ENCODE results near the gene HLCS.

The HLCS gene

DNA sequence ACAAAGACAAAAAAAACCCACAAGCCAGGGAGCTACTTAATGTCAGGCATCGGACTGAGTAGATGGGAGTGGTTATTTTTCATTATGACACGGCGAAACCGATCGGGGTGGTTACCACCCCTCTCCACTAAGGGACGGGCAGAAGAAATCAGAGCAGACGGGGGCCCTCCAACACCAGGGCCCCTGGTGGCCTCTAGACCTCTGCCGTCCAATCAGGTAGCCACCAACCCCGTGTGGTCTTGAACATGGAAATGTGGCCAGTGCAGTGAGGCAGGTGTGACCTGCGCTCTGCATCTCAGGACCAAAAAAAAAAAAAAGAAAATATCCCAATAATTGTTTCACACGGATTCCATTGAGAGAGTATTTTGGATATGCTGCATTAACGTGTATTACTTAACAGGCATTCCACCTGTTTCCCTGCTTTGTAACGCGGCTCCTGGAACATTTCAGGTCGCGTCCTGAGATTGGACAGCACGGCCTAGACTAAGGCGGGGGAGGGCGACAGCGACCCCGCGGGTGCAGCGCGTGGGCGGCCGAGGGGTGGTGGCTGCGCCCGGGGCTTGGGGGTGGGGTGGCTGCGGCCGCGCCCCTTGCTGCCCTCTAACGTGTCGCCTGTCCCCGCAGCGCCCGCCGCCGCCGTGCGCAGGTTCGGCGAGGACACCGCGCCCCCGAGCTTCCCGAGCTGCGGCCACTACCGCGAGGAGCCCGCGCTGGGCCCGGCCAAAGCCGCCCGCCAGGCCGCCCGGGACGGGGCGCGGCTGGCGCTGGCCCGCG, 219.2 kb downstream of the HLCS start:
- DNase-seq (ENCODE audit: low read depth, low spot score), result no peak

DNA sequence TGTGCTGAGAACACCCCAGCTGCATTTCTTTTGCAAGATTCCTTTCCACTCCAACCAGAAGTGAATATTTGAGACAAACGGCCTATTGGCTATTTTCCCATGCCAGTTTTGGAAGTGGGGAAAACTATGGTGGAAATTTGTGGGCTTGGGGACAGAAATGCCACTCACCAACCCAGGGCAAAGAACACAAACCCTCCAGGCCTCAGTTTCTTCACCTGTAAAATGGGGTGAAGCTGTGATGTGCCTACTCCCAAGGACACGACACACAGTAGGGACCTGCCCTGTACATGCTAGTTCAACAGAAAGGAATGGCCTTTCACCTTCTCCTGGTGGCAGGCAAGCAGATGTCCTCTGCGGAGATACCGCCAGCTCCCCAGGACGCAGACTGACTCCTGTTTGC, 221.0 kb downstream of the HLCS start:
- no peak for DNase-seq (ENCODE audit: low read depth, low spot score)

DNA sequence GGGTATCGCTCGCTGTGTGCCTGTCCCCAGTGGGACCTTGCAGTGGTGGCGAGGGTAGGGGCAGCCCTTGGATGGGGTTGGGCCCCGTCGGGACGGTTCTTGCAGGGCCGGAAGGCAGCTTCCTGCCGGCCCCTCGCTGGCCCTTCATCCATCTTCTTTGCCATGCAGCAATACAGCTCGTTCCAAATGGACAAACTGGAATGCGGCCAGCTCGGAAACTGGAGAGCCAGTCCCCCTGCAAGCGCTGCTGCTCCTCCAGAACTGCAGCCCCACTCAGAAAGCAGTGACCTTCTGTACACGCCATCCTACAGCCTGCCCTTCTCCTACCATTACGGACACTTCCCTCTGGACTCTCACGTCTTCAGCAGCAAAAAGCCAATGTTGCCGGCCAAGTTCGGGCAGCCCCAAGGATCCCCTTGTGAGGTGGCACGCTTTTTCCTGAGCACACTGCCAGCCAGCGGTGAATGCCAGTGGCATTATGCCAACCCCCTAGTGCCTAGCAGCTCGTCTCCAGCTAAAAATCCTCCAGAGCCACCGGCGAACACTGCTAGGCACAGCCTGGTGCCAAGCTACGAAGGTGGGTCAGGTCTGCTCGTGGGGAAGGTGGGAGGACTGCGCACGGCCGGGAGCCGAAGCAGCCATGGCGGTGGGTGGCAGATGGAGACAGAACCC, 221.8 kb downstream of the HLCS start:
- DNase-seq (ENCODE audit: low read depth, low spot score), result no peak

GRCh38 chr21:36744190-36744559, 222.3 kb downstream of the HLCS start:
- DNase-seq (ENCODE audit: low read depth, low spot score), result no peak

- no peak for DNase-seq (ENCODE audit: low read depth, low spot score)
Observed at GRCh38 chr21:36743446-36743845, 223.0 kb downstream of the HLCS start.

- DNase-seq (ENCODE audit: low read depth, low spot score), result no peak
Observed at GRCh38 chr21:36743008-36743407, 223.5 kb downstream of the HLCS start.

- DNase-seq (ENCODE audit: low read depth, low spot score), result no peak
Observed at GRCh38 chr21:36741506-36741905, 225.0 kb downstream of the HLCS start.

DNA sequence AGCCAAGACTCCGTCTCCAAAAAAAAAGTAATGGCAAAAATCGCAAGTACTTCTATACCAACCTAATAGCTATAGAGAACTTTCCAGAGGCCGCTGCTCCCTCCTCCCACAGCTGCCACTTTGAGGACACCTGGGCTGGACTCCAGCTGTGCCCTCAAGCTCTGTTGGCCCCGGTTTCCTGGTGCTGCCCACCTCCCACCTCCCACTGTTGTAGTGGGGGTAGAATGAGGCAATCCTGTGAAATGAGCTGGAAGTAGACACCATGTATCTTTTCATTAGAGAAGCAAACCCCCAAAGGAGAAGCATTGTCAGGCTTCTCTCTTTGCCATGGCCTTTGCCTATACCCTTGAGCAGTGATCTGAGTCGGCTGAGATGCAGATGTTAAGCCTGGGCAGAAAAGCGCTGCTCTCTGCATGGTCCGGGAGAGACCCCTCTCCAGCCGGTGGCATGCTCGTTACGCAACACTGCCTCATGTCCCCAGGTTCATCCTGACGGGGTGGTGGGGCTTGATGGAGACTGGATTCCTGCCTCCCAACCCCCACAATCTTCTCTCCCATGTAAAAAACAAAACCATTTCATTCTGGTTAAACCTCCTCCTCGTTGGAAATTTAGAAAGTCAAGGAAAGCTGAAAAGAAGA, 227.9 kb downstream of the HLCS start:
- no peak for DNase-seq (ENCODE audit: low read depth, low spot score)

- DNase-seq (ENCODE audit: low read depth, low spot score), result no peak
Observed at GRCh38 chr21:36735724-36736320, 230.6 kb downstream of the HLCS start.

GRCh38 chr21:36735201-36735515, 231.3 kb downstream of the HLCS start:
- DNase-seq (ENCODE audit: low read depth, low spot score), result no peak

GRCh38 chr21:36734367-36735200, 231.9 kb downstream of the HLCS start:
- DNase-seq (ENCODE audit: low read depth, low spot score), result no peak

- DNase-seq (ENCODE audit: low read depth, low spot score), result no peak
Observed at GRCh38 chr21:36733857-36734256, 232.6 kb downstream of the HLCS start.

DNA sequence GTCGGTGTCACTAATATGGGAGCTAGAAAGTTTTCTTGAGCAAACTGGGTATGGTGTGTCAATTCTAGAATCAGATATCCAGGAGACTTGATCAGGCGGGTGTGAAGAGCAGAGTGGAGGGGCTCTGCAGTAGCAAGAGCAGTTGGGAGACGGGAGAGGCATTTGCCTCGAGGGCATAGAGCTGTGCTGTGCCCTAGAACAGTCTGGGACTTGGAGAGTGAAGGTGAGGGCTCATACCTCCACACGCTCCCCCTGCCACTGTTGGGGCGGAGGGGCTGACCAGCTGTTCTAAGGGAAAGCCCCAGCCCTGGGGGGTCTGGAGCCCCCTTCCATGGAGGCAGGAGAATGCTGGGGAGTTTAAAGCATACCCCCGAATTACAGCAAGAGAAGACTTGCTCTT, 233.7 kb downstream of the HLCS start:
- no peak for DNase-seq (ENCODE audit: low read depth, low spot score)

DNA sequence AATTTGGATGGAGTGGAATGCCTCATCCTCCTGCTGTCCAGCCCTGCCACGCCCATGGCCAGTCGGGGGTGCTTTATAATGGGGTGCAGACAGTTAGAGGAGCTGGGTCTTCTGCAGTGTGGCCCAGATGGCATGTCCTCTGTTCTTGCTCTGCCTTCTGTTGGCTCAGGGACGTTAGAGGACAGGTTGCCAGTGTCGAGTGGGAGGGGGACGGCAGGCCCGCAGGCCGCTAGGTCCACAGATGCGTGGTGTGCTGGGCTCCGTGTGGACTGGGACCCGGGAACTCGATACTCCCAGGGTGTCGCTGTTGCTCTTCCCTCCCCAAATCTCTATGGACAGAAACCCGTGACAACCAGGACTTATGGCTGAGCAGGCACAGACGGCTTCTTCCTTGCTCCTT, 234.3 kb downstream of the HLCS start:
- no peak for DNase-seq (ENCODE audit: low read depth, low spot score)

DNA sequence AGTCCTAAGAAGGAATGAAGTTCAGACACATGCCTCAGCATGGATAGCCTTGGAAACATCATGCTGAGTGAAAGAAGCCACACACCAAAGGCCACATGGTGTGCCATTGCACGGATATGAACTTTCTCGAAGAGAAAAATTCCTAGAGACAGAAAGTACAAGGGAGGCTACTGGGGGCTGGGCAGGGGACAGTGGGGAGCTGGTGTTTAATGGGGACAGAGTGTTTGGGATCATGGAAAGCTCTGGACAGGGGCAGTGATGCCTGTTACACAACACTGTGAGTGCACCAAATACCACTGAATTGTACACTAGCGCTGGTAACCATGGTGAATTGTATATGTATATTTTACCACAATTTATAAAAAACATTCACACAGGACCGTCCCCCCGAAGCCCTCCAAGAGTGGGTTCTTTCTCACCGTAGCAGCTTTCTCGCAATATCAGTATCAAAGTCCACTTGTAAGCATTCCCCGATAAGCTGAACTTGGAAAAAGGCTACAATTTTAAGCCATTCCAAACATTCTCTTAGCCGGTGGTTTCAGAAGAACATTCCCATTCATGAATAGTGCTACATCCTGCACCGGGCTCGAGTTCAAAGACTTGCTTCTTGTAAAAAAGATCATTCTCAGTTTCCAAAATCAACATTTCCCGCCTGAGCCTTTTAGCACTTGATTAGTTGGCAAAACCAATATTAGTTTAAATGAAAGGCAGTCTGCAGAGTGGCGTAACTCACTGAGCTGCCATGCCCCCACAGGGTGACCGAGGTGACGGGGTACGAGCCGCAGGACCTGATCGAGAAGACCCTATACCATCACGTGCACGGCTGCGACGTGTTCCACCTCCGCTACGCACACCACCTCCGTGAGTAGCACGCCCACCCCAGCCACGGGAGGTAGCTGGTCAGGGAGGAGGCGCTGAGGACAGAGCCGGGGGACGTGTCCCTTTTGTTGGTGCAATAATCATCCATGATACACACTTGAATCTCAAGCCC, 235.9 kb downstream of the HLCS start:
- no peak for DNase-seq (ENCODE audit: low read depth, low spot score)

- no peak for DNase-seq (ENCODE audit: low read depth, low spot score)
Observed at GRCh38 chr21:36729310-36729970, 237.0 kb downstream of the HLCS start.

DNA sequence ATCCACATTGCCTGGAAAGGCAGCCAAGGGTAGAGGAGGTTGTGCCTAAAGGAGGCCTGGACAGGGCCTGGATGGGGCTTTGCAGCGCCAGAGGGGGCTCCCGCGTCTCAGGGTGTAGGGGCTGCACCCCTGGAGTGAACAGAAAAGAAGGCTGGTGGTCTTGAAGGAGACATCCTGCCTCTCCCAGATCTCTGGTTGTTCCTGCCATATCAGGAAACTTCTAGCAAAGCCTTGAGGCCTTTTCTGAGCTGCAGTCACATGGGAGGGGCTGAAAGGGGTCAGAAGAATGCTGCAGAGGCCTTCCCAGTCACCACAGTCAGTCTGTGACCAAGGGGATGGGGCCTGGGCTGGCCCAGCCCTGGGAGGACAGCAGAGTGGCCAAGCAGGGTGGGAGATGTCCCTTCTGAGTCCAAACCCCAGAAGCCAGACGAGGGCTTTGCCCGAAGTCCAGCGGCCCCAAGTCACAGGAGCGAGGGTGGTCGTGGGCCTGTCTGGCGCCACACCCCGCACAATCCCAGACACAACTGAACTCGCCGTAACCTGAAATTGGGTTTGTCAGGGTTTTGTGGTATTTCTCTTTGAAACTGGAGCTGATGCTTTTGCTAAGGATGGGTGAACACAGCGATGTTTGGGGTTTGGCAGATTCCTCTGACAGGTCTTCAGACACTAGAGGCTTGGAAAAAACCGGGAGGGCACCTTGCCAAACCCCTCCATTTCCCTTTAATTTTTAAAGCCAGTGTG, 237.9 kb downstream of the HLCS start:
- DNase-seq (ENCODE audit: low read depth, low spot score), result no peak

GRCh38 chr21:36727866-36728265, 238.6 kb downstream of the HLCS start:
- DNase-seq (ENCODE audit: low read depth, low spot score), result no peak

DNA sequence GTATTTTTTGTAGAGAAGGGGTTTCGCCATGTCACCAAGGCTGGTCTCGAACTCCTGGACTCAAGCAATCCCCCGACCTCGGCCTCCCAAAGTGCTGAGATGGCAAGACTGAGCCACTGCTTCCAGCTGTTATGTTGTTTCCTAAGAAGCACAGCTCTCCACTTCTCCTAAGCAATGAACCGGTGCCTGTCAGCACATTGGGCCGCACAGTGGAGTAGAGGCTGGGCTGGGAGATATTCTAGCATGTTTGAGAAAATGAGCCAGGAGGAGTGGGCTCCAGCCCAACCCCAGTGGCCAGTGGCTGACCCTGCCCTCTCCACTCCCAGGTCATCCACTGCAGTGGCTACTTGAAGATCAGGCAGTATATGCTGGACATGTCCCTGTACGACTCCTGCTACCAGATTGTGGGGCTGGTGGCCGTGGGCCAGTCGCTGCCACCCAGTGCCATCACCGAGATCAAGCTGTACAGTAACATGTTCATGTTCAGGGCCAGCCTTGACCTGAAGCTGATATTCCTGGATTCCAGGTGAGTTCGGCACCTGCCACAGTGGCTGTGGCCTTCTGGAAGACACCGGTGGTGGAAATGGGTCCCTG, 240.6 kb downstream of the HLCS start:
- no peak for DNase-seq (ENCODE audit: low read depth, low spot score)

Measured in brain pericyte (primary cell).